CD14-positive monocyte (primary cell): Measurements from ENCODE around the gene DOK6. TPM values are rescaled to one million over a fixed set of nuclear protein-coding genes. Genes with fewer than 3 reads are reported as not detected.

Experiments
- DNase-seq, 3 donors: peaks; one replicate each; pipeline ENCODE4 v3.0.0-alpha.2; 2011 to 2022
- H2AFZ ChIP-seq: 2 replicates; pipeline ENCODE4 v1.6.0; 2012; ENCODE audit warnings: mild to moderate bottlenecking, low read depth, low read length, inconsistent platforms; ENCODE audit not compliant: insufficient read depth, poor library complexity, severe bottlenecking
- H3K27ac ChIP-seq, 2 donors: 1 replicate in 1 of 2; 2 replicates in 1 of 2; pipeline ENCODE4 v1.5.1; 2012 to 2013; ENCODE audit warnings: low read length in 2 of 2, control low read depth in 1 of 2, inconsistent platforms in 1 of 2, low read depth in 1 of 2, mild to moderate bottlenecking in 1 of 2
- H3K27me3 ChIP-seq, 2 donors: one replicate each; pipeline versions ENCODE4 v1.6.0 to v1.6.1; 2011 to 2013; ENCODE audit warnings: low read length in 2 of 2; ENCODE audit not compliant: control insufficient read depth in 2 of 2, insufficient read depth in 2 of 2
- H3K36me3 ChIP-seq, 2 donors: replicated peaks in 1 of 2; 1 replicate in 1 of 2; 2 replicates in 1 of 2; pipeline versions ENCODE4 v1.5.1 to v1.6.1; 2012 to 2013; ENCODE audit warnings: low read length in 2 of 2, control low read depth in 1 of 2, inconsistent platforms in 1 of 2, mild to moderate bottlenecking in 1 of 2; ENCODE audit not compliant: insufficient read depth in 2 of 2, control insufficient read depth in 1 of 2
- H3K4me1 ChIP-seq, 2 donors: 1 replicate in 1 of 2; 2 replicates in 1 of 2; pipeline versions ENCODE4 v1.5.1 to v1.6.1; 2012 to 2013; ENCODE audit warnings: low read length in 2 of 2, control low read depth in 1 of 2, inconsistent platforms in 1 of 2, mild to moderate bottlenecking in 1 of 2, moderate library complexity in 1 of 2; ENCODE audit not compliant: insufficient read depth in 2 of 2, control insufficient read depth in 1 of 2
- H3K4me2 ChIP-seq: replicated peaks from 2 replicates; pipeline ENCODE3; 2012; ENCODE audit warnings: low read length, moderate library complexity, mild to moderate bottlenecking; ENCODE audit not compliant: poor library complexity, severe bottlenecking; ENCODE audit errors: extremely low read depth
- H3K4me3 ChIP-seq, 3 experiments: fragments of 200-600 bp in 1 of 3; sonication (generic) in 1 of 3; replicated peaks in 1 of 3; 1 replicate in 2 of 3; 2 replicates in 1 of 3; pipeline ENCODE4 v1.5.1; 2011 to 2013; ENCODE audit warnings: low read length in 3 of 3, mild to moderate bottlenecking in 3 of 3, control low read depth in 2 of 3, low read depth in 2 of 3, inconsistent platforms in 1 of 3, moderate library complexity in 1 of 3
- H3K79me2 ChIP-seq: 2 replicates; pipeline ENCODE4 v1.6.0; 2012; ENCODE audit warnings: mild to moderate bottlenecking, control low read depth, inconsistent platforms, low read length, moderate library complexity; ENCODE audit not compliant: insufficient read depth
- H3K9ac ChIP-seq: 2 replicates; pipeline ENCODE4 v1.6.0; 2017; ENCODE audit warnings: low read length, mild to moderate bottlenecking; ENCODE audit not compliant: insufficient read depth, poor library complexity, severe bottlenecking
- H3K9me3 ChIP-seq, 2 donors: replicated peaks in 1 of 2; 1 replicate in 1 of 2; 2 replicates in 1 of 2; pipeline versions ENCODE4 v1.5.1 to v1.6.1; 2012 to 2013; ENCODE audit warnings: low read length in 2 of 2, control low read depth in 1 of 2; ENCODE audit not compliant: control insufficient read depth in 1 of 2, insufficient read depth in 1 of 2
- H4K20me1 ChIP-seq: 2 replicates; pipeline ENCODE4 v1.6.0; 2012; ENCODE audit warnings: mild to moderate bottlenecking, low read length, control low read depth, moderate library complexity; ENCODE audit not compliant: insufficient read depth
- H3K27ac Mint-ChIP-seq, 7 donors: one replicate each; pipeline ENCODE4 v1.8.0; 2020; ENCODE audit warnings: mild to moderate bottlenecking in 7 of 7, mixed read lengths in 7 of 7, moderate library complexity in 6 of 7, inconsistent platforms in 2 of 7
- H3K27me3 Mint-ChIP-seq, 3 donors: one replicate each; pipeline ENCODE4 v1.8.0; 2021 to 2022; ENCODE audit warnings: low read depth in 3 of 3, mild to moderate bottlenecking in 3 of 3, mixed read lengths in 3 of 3, moderate library complexity in 3 of 3, inconsistent platforms in 1 of 3
- H3K36me3 Mint-ChIP-seq, 2 donors: one replicate each; pipeline ENCODE4 v1.8.0; 2020; ENCODE audit warnings: mixed read lengths in 2 of 2, inconsistent platforms in 1 of 2, mild to moderate bottlenecking in 1 of 2
- H3K4me1 Mint-ChIP-seq: one replicate; pipeline ENCODE4 v1.8.0; 2020; ENCODE audit warnings: mild to moderate bottlenecking, mixed read lengths
- H3K4me3 Mint-ChIP-seq, 2 donors: one replicate each; pipeline ENCODE4 v1.8.0; 2020; ENCODE audit warnings: mild to moderate bottlenecking in 2 of 2, mixed read lengths in 2 of 2, moderate library complexity in 1 of 2
- H3K9me3 Mint-ChIP-seq, 7 donors: one replicate each; pipeline ENCODE4 v1.8.0; 2020 to 2022; ENCODE audit warnings: mixed read lengths in 7 of 7, mild to moderate bottlenecking in 6 of 7, moderate library complexity in 6 of 7, inconsistent platforms in 2 of 7
- WGBS: methylation state at CpG from one replicate; pipeline ENCODE4 v1.1.5; 2013; ENCODE audit warnings: missing lambda C conversion rate; ENCODE audit not compliant: insufficient coverage; 5-methylcytosine and 5-hydroxymethylcytosine counted together
- intact Hi-C, 2 donors: fragments of 100-400 bp; cut with micrococcal nuclease; formaldehyde crosslinking; loops; one replicate each; pipeline versions ENCODE4 v1.15.0 to v1.15.1; 2023
- polyA plus RNA-seq, 3 donors: library from polyadenylated mRNA; depleted of rRNA in 1 of 3; unstranded in 2 of 3; stranded (reverse) in 1 of 3; fragments of 300-500 nt in 2 of 3; fragments of >200 nt in 1 of 3; fragmentation: Illumina TruSeq in 2 of 3; gene quantifications; 1 replicate in 2 of 3; 2 replicates in 1 of 3; pipeline ENCODE4 v1.2.3, GENCODE V29; 2012 to 2021
- TF ChIP-seq, protein P1 (sequence below): fragments of 200-600 bp; IDR thresholded peaks from one replicate; pipeline ENCODE4 v1.8.0; 2022; ENCODE audit warnings: antibody characterized with exemption, mild to moderate bottlenecking

Gene DOK6
- polyA plus RNA-seq, 3 donors: not detected

GRCh38 chr18:69414184-69414583 lies 13.5 kb downstream of the DOK6 start:
- intact Hi-C loops: no loop called here

GRCh38 chr18:69432847-69433246 lies 32.2 kb downstream of the DOK6 start:
- TF ChIP-seq, protein P1, sequence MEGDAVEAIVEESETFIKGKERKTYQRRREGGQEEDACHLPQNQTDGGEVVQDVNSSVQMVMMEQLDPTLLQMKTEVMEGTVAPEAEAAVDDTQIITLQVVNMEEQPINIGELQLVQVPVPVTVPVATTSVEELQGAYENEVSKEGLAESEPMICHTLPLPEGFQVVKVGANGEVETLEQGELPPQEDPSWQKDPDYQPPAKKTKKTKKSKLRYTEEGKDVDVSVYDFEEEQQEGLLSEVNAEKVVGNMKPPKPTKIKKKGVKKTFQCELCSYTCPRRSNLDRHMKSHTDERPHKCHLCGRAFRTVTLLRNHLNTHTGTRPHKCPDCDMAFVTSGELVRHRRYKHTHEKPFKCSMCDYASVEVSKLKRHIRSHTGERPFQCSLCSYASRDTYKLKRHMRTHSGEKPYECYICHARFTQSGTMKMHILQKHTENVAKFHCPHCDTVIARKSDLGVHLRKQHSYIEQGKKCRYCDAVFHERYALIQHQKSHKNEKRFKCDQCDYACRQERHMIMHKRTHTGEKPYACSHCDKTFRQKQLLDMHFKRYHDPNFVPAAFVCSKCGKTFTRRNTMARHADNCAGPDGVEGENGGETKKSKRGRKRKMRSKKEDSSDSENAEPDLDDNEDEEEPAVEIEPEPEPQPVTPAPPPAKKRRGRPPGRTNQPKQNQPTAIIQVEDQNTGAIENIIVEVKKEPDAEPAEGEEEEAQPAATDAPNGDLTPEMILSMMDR: no peak
- H3K4me2 ChIP-seq: no peak overlapping the region
- no peak overlapping the region for H3K27ac Mint-ChIP-seq
- no peaks in the 10 kb centered on the region for H3K4me1 Mint-ChIP-seq
- intact Hi-C loops: no loop called here
- no peaks in the 10 kb centered on the region for H3K27me3 ChIP-seq
- no peak overlapping the region for H3K4me3 ChIP-seq
- no peaks in the 10 kb centered on the region for H3K79me2 ChIP-seq
- H3K36me3 Mint-ChIP-seq: no peaks in the 10 kb centered on the region
- no peaks in the 10 kb centered on the region for H4K20me1 ChIP-seq
- DNase-seq: no peak
- H3K4me3 Mint-ChIP-seq: no peak overlapping the region
- no peak overlapping the region for H3K27ac ChIP-seq
- no peaks in the 10 kb centered on the region for H3K4me1 ChIP-seq
- peaks cover 0 to 9% (median 3%) of the 10 kb centered on the region in 7 donors for H3K9me3 Mint-ChIP-seq
- peaks cover 0 to under 1% of the 10 kb centered on the region in 2 donors for H3K9me3 ChIP-seq
- no peaks in the 10 kb centered on the region for H3K27me3 Mint-ChIP-seq
- no peak overlapping the region for H2AFZ ChIP-seq
- H3K9ac ChIP-seq: no peak overlapping the region
- H3K36me3 ChIP-seq: no peaks in the 10 kb centered on the region

More at GRCh38 chr18:69414184-69414583, 13.5 kb downstream of the DOK6 start:
- Mint-ChIP-seq H3K4me3 (no peak overlapping the region), H3K4me1 (no peaks in the 10 kb centered on the region), H3K36me3 (no peaks in the 10 kb centered on the region), H3K27ac (no peak overlapping the region), H3K27me3 (peaks cover 0 to 3% (median 0%) of the 10 kb centered on the region in 3 donors), H3K9me3 (peaks cover 0 to 4% (median 0%) of the 10 kb centered on the region in 7 donors)
- H3K4me2 ChIP-seq: no peak overlapping the region
- no peaks in the 10 kb centered on the region for H3K79me2 ChIP-seq
- no peak overlapping the region for H3K4me3 ChIP-seq
- H3K9ac ChIP-seq: no peak overlapping the region
- H3K27me3 ChIP-seq: no peaks in the 10 kb centered on the region
- TF ChIP-seq, protein P1: no peak
- no CpG with 5 or more reads among the region's 1 CpG for WGBS
- no peak for DNase-seq
- no peaks in the 10 kb centered on the region for H4K20me1 ChIP-seq
- no peak overlapping the region for H3K27ac ChIP-seq
- no peaks in the 10 kb centered on the region for H3K9me3 ChIP-seq
- H3K36me3 ChIP-seq: no peaks in the 10 kb centered on the region
- H2AFZ ChIP-seq: no peak overlapping the region
- H3K4me1 ChIP-seq: no peaks in the 10 kb centered on the region
